ENCODE data around the gene KLHL5. TPM values are rescaled to one million over a fixed set of nuclear protein-coding genes. Genes with fewer than 3 reads are reported as not detected.
A peak's percentile ranks its signal among the peaks of the same experiment; 100 is the strongest.

Gene KLHL5
- total and polyA plus RNA-seq, 12 donors = 11.3 to 63.8 (median 32.8) TPM

- no peak for TF ChIP-seq POLR2A (IDR thresholded peaks at IDR 0.05)
- TF ChIP-seq CTCF (IDR thresholded peaks at IDR 0.05) = no peak
- Histone ChIP-seq H3K4me3 (peak overlapping the region in 1 of 4 donors; percentile 16), H3K27ac (peak overlapping the region in 3 of 5 donors; percentile 27 to 68 (median 58)), H3K9me3 (replicated peaks in 1 of 3) (no peaks in the 10 kb centered on the region), H3K36me3 (replicated peaks in 1 of 2) (peaks cover 0 to 10% of the 10 kb centered on the region in 2 donors), H3K4me1 (replicated peaks in 1 of 2) (peaks cover 0 to 6% of the 10 kb centered on the region in 2 donors), H3K27me3 (no peaks in the 10 kb centered on the region)
- DNase-seq = peak in 4 of 7 donors; percentile 19 to 28 (median 24)
- intact Hi-C loops (cut with DNase I) = no loop called here
- 72 to 78% (median 75%) methylated on average over 6 of the region's 6 CpGs for WGBS, 4 donors
These were observed 56.1 kb downstream of the KLHL5 start for GRCh38 chr4:39118034-39118658.

GRCh38 chr4:39120418-39120817 lies 58.4 kb downstream of the KLHL5 start:
- no peaks in the 10 kb centered on the region for H3K36me3 ChIP-seq (replicated peaks in 1 of 2)
- H3K27ac ChIP-seq = no peak overlapping the region
- no peaks in the 10 kb centered on the region for H3K9me3 ChIP-seq (replicated peaks in 1 of 3)
- H3K4me1 ChIP-seq (replicated peaks in 1 of 2) = peaks cover 0 to 6% of the 10 kb centered on the region in 2 donors
- no peak for DNase-seq
- no peaks in the 10 kb centered on the region for H3K27me3 ChIP-seq
- intact Hi-C loops (cut with DNase I) = no loop called here
- 95 to 100% (median 99%) methylated on average over 1 of the region's 1 CpG for WGBS, 4 donors
- TF ChIP-seq CTCF (IDR thresholded peaks at IDR 0.05) (no peak), POLR2A (IDR thresholded peaks at IDR 0.05) (no peak)
- no peak overlapping the region for H3K4me3 ChIP-seq

- H3K9me3 ChIP-seq (replicated peaks in 1 of 3) = no peaks in the 10 kb centered on the region
- intact Hi-C loops (cut with DNase I) = no loop called here
- no peak for DNase-seq
- H3K4me3 ChIP-seq = no peak overlapping the region
- H3K27ac ChIP-seq = no peak overlapping the region
- TF ChIP-seq CTCF (IDR thresholded peaks at IDR 0.05) (no peak), POLR2A (IDR thresholded peaks at IDR 0.05) (no peak)
- no peaks in the 10 kb centered on the region for H3K27me3 ChIP-seq
- no peaks in the 10 kb centered on the region for H3K36me3 ChIP-seq (replicated peaks in 1 of 2)
- no peaks in the 10 kb centered on the region for H3K4me1 ChIP-seq (replicated peaks in 1 of 2)
- WGBS, 4 donors = 94 to 97% (median 97%) methylated on average over 9 of the region's 9 CpGs
These were observed 63.0 kb downstream of the KLHL5 start for GRCh38 chr4:39124885-39125599.

- DNase-seq = no peak
These were observed 63.6 kb downstream of the KLHL5 start for GRCh38 chr4:39125600-39125985.

More at GRCh38 chr4:39125600-39125985, 63.6 kb downstream of the KLHL5 start:
- no peak for TF ChIP-seq CTCF (IDR thresholded peaks at IDR 0.05)
- no peak for TF ChIP-seq POLR2A (IDR thresholded peaks at IDR 0.05)
- Histone ChIP-seq H3K4me1 (replicated peaks in 1 of 2) (no peaks in the 10 kb centered on the region), H3K27me3 (no peaks in the 10 kb centered on the region), H3K36me3 (replicated peaks in 1 of 2) (no peaks in the 10 kb centered on the region), H3K27ac (no peak overlapping the region), H3K4me3 (no peak overlapping the region), H3K9me3 (replicated peaks in 1 of 3) (no peaks in the 10 kb centered on the region)
- 93 to 99% (median 96%) methylated on average over 3 of the region's 3 CpGs for WGBS, 4 donors
- intact Hi-C loops (cut with DNase I) = no loop called here
